Peyer's patch (tissue), 4 donors: ENCODE data around the gene CERS6.

Experiments
- POLR2A ChIP-seq, 2 donors: fragments of 450-650 bp; IDR thresholded peaks; one replicate each; pipeline ENCODE4 v1.5.1; 2017; ENCODE audit warnings: antibody characterized with exemption in 2 of 2, mild to moderate bottlenecking in 2 of 2, moderate library complexity in 2 of 2
- TF ChIP-seq, protein P1 (sequence below), 6 experiments: fragments of 450-650 bp in 4 of 6; fragments of 200-600 bp in 2 of 6; sonication (generic) in 1 of 6; IDR thresholded peaks; one replicate each; pipeline ENCODE4 v1.5.1; 2017 to 2019; ENCODE audit warnings: antibody characterized with exemption in 6 of 6, mild to moderate bottlenecking in 3 of 6, moderate library complexity in 1 of 6

DNA sequence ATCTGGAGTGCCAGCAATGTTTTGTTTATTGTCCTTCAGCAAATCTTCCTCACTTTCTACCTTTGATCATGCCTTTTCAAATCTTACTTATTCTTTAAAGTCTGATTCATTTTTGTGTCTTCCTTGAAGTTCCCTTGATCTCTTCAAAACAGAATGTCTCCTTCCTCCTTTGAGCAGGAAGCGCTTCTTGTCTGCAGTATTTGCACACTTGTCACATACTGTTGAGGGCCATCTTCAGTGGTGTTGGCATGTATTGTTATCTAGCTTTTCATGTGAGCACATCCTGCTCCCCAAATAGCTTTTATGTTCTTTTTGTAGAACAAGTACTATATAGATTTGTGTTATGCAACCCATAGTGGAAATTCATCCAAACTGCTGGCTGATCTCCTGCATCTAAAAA lies 5.9 kb upstream of the CERS6 start:
- no peak for TF ChIP-seq POLR2A (IDR thresholded peaks at IDR 0.05)
- TF ChIP-seq, protein P1, sequence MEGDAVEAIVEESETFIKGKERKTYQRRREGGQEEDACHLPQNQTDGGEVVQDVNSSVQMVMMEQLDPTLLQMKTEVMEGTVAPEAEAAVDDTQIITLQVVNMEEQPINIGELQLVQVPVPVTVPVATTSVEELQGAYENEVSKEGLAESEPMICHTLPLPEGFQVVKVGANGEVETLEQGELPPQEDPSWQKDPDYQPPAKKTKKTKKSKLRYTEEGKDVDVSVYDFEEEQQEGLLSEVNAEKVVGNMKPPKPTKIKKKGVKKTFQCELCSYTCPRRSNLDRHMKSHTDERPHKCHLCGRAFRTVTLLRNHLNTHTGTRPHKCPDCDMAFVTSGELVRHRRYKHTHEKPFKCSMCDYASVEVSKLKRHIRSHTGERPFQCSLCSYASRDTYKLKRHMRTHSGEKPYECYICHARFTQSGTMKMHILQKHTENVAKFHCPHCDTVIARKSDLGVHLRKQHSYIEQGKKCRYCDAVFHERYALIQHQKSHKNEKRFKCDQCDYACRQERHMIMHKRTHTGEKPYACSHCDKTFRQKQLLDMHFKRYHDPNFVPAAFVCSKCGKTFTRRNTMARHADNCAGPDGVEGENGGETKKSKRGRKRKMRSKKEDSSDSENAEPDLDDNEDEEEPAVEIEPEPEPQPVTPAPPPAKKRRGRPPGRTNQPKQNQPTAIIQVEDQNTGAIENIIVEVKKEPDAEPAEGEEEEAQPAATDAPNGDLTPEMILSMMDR (IDR thresholded peaks at IDR 0.05): no peak
